ENCODE measurements around the gene FGF12.
"Not testable (repeated sequence)": the region's sequence is repeated elsewhere in the genome, so short reads cannot be mapped to it uniquely, and the experiment has no call there.

FGF12 gene

GRCh38 chr3:192719964-192720363 lies 7.4 kb downstream of the FGF12 start:
- in situ Hi-C loops (cut with HindIII; ENCODE audit: low pct_unique_long_range_greater_than_20kb, low sequenced_read_pairs), result no loop called here
- TF ChIP-seq JUND (IDR thresholded peaks at IDR 0.05; ENCODE audit: low read depth), result no peak
- DNase-seq (ENCODE audit: low read depth in 1 of 2, low spot score in 1 of 2), result no peak

- no peak for DNase-seq (ENCODE audit: low read depth in 1 of 2, low spot score in 1 of 2)
- TF ChIP-seq JUND (IDR thresholded peaks at IDR 0.05; ENCODE audit: low read depth), result no peak
- in situ Hi-C loops (cut with HindIII; ENCODE audit: low pct_unique_long_range_greater_than_20kb, low sequenced_read_pairs), result no loop called here
Observed at GRCh38 chr3:192718156-192718555, 9.2 kb downstream of the FGF12 start.

GRCh38 chr3:192715126-192715525 lies 12.2 kb downstream of the FGF12 start:
- no peak for TF ChIP-seq JUND (IDR thresholded peaks at IDR 0.05; ENCODE audit: low read depth)
- DNase-seq (ENCODE audit: low read depth in 1 of 2, low spot score in 1 of 2), result no peak
- in situ Hi-C loops (cut with HindIII; ENCODE audit: low pct_unique_long_range_greater_than_20kb, low sequenced_read_pairs), result no loop called here

- DNase-seq (ENCODE audit: low read depth in 1 of 2, low spot score in 1 of 2); in situ Hi-C loops (cut with HindIII; ENCODE audit: low pct_unique_long_range_greater_than_20kb, low sequenced_read_pairs): not testable (repeated sequence)
Observed at GRCh38 chr3:192711126-192711525, 16.2 kb downstream of the FGF12 start.

GRCh38 chr3:192710366-192710765 lies 17.0 kb downstream of the FGF12 start:
- no peak for DNase-seq (ENCODE audit: low read depth in 1 of 2, low spot score in 1 of 2)
- TF ChIP-seq JUND (IDR thresholded peaks at IDR 0.05; ENCODE audit: low read depth), result no peak
- in situ Hi-C loops (cut with HindIII; ENCODE audit: low pct_unique_long_range_greater_than_20kb, low sequenced_read_pairs), result no loop called here

- TF ChIP-seq JUND (IDR thresholded peaks at IDR 0.05; ENCODE audit: low read depth), result no peak
- in situ Hi-C loops (cut with HindIII; ENCODE audit: low pct_unique_long_range_greater_than_20kb, low sequenced_read_pairs), result no loop called here
- no peak for DNase-seq (ENCODE audit: low read depth in 1 of 2, low spot score in 1 of 2)
Observed at GRCh38 chr3:192706272-192706671, 21.1 kb downstream of the FGF12 start.

- TF ChIP-seq JUND (IDR thresholded peaks at IDR 0.05; ENCODE audit: low read depth), result no peak
- DNase-seq (ENCODE audit: low read depth in 1 of 2, low spot score in 1 of 2), result no peak
Observed at GRCh38 chr3:192700885-192701284, 26.5 kb downstream of the FGF12 start.

GRCh38 chr3:192696943-192697587 lies 30.3 kb downstream of the FGF12 start:
- no peak for TF ChIP-seq JUND (IDR thresholded peaks at IDR 0.05; ENCODE audit: low read depth)
- in situ Hi-C loops (cut with HindIII; ENCODE audit: low pct_unique_long_range_greater_than_20kb, low sequenced_read_pairs), result no loop called here
- DNase-seq (ENCODE audit: low read depth in 1 of 2, low spot score in 1 of 2), result no peak

More at GRCh38 chr3:192700885-192701284, 26.5 kb downstream of the FGF12 start:
- in situ Hi-C loops (cut with HindIII; ENCODE audit: low pct_unique_long_range_greater_than_20kb, low sequenced_read_pairs), result no loop called here

GRCh38 chr3:192687488-192688152 lies 39.7 kb downstream of the FGF12 start:
- in situ Hi-C loops (cut with HindIII; ENCODE audit: low pct_unique_long_range_greater_than_20kb, low sequenced_read_pairs), result no loop called here
- no peak for TF ChIP-seq JUND (IDR thresholded peaks at IDR 0.05; ENCODE audit: low read depth)
- no peak for DNase-seq (ENCODE audit: low read depth in 1 of 2, low spot score in 1 of 2)

GRCh38 chr3:192685801-192686200 lies 41.5 kb downstream of the FGF12 start:
- in situ Hi-C loops (cut with HindIII; ENCODE audit: low pct_unique_long_range_greater_than_20kb, low sequenced_read_pairs), result no loop called here
- peak in 1 of 2 experiments; percentile 61 for DNase-seq (ENCODE audit: low read depth in 1 of 2, low spot score in 1 of 2)
- TF ChIP-seq JUND (IDR thresholded peaks at IDR 0.05; ENCODE audit: low read depth), result no peak

GRCh38 chr3:192684151-192684550 lies 43.2 kb downstream of the FGF12 start:
- DNase-seq (ENCODE audit: low read depth in 1 of 2, low spot score in 1 of 2), result no peak
- in situ Hi-C loops (cut with HindIII; ENCODE audit: low pct_unique_long_range_greater_than_20kb, low sequenced_read_pairs), result no loop called here
- no peak for TF ChIP-seq JUND (IDR thresholded peaks at IDR 0.05; ENCODE audit: low read depth)

- DNase-seq (ENCODE audit: low read depth in 1 of 2, low spot score in 1 of 2), result no peak
- in situ Hi-C loops (cut with HindIII; ENCODE audit: low pct_unique_long_range_greater_than_20kb, low sequenced_read_pairs), result no loop called here
- TF ChIP-seq JUND (IDR thresholded peaks at IDR 0.05; ENCODE audit: low read depth), result no peak
Observed at GRCh38 chr3:192675958-192676649, 51.2 kb downstream of the FGF12 start.

- no peak for DNase-seq (ENCODE audit: low read depth in 1 of 2, low spot score in 1 of 2)
- in situ Hi-C loops (cut with HindIII; ENCODE audit: low pct_unique_long_range_greater_than_20kb, low sequenced_read_pairs), result no loop called here
- TF ChIP-seq JUND (IDR thresholded peaks at IDR 0.05; ENCODE audit: low read depth), result no peak
Observed at GRCh38 chr3:192655628-192656027, 71.7 kb downstream of the FGF12 start.
